ENCODE measurements around the gene EPHA2.

DNA sequence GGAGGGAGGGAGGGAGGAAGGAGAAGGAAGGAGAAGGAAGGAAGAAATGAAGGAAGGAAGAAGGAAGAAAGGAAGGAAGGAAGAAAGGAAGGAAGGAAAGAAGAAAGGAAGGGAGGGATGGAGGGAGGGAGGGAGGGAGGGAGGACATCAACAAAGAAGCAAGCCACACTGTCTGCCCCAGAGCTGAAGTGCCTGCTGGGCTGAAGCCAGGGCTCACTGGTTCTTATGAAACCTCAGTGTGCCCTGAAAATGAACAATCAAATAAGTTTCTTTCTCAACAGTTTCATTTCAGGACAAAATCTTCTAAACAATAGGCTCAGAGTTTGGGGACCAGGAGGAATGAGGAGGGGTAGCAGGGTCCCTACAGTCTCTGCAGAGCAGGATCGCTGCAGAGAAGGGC lies 35.4 kb upstream of the EPHA2 start:
- TF ChIP-seq POLR2A (IDR thresholded peaks at IDR 0.05; ENCODE audit: low read depth, low read length) (no peak), TAF1 (IDR thresholded peaks at IDR 0.05; ENCODE audit: borderline replicate concordance, low read depth, low read length) (no peak)
